Vagina (tissue), 2 donors: Measurements from ENCODE around the gene POU2AF3. TPM values are rescaled to one million over a fixed set of nuclear protein-coding genes. Genes with fewer than 3 reads are reported as not detected.
"Not testable (repeated sequence)": the region's sequence is repeated elsewhere in the genome, so short reads cannot be mapped to it uniquely, and the experiment has no call there.

Experiments
- DNase-seq, 2 donors: peaks; one replicate each; pipeline ENCODE4 v3.0.0-alpha.2; 2017; ENCODE audit errors: extremely low spot score in 2 of 2
- H3K27ac ChIP-seq: fragments of 200-600 bp; sonication (generic); one replicate; pipeline ENCODE4 v1.5.1; 2019
- H3K27me3 ChIP-seq: fragments of 200-600 bp; sonication (generic); one replicate; pipeline ENCODE4 v1.5.1; 2019
- H3K36me3 ChIP-seq, 2 donors: fragments of 200-600 bp; sonication (generic); one replicate each; pipeline ENCODE4 v1.5.1; 2017 to 2019
- H3K4me1 ChIP-seq: fragments of 200-600 bp; sonication (generic); one replicate; pipeline ENCODE4 v1.5.1; 2019
- H3K4me3 ChIP-seq, 2 donors: fragments of 200-600 bp; sonication (generic); 1 replicate in 1 of 2; 2 replicates in 1 of 2; pipeline ENCODE4 v1.5.1; 2016 to 2019
- H3K9me3 ChIP-seq: fragments of 200-600 bp; sonication (generic); one replicate; pipeline ENCODE4 v1.5.1; 2019
- POLR2A ChIP-seq, 2 donors: fragments of 450-650 bp; IDR thresholded peaks; one replicate each; pipeline ENCODE4 v1.6.1; 2017; ENCODE audit warnings: antibody characterized with exemption in 2 of 2, mild to moderate bottlenecking in 2 of 2, moderate library complexity in 2 of 2
- POLR2AphosphoS5 ChIP-seq, 2 donors: sonication (generic); formaldehyde crosslinking; IDR thresholded peaks; one replicate each; pipeline ENCODE4 v1.9.0; 2017; ENCODE audit warnings: antibody characterized with exemption in 2 of 2, mild to moderate bottlenecking in 2 of 2, low read depth in 1 of 2; ENCODE audit not compliant: insufficient read depth in 1 of 2
- intact Hi-C: fragments of 100-400 bp; cut with DNase I; formaldehyde crosslinking; loops from one replicate; pipeline ENCODE4 v1.15.1; 2023
- total RNA-seq: library from RNA; depleted of rRNA; stranded (reverse); fragments of >200 nt; gene quantifications from one replicate; pipeline ENCODE4 v1.2.3, GENCODE V29; 2016
- TF ChIP-seq, protein P1 (sequence below), 3 experiments: fragments of 450-650 bp in 2 of 3; fragments of 200-600 bp in 1 of 3; sonication (generic) in 1 of 3; IDR thresholded peaks; one replicate each; pipeline ENCODE4 v1.5.1; 2017 to 2019; ENCODE audit warnings: antibody characterized with exemption in 3 of 3, mild to moderate bottlenecking in 2 of 3, moderate library complexity in 2 of 3

Gene POU2AF3
- total RNA-seq, 1 donor from 2014 or later, result 3.2 TPM

DNA sequence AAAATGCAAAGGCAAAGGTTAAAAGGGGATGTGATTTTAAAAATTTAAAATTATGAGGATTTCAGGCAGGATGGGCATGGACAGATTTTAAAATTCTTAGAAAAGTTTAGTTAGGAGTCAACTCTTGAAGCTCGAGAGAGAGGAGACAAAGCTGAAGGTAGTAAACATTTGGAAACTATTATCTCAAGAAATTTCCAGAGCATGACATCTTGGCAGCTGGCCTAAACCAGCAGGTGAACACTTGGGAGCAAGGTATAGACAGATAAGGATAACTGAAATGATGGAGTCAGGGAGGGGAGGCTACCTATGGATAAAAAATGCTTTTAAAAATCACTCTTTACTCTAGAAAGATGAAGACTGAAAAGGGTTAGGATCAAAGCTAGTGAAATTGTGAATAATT lies 13.7 kb downstream of the POU2AF3 start:
- no peaks in the 10 kb centered on the region for H3K4me1 ChIP-seq

GRCh38 chr11:111319296-111319695 lies 20.9 kb downstream of the POU2AF3 start:
- TF ChIP-seq POLR2AphosphoS5 (IDR thresholded peaks at IDR 0.05; ENCODE audit: insufficient read depth in 1 of 2, low read depth in 1 of 2) (no peak), POLR2A (IDR thresholded peaks at IDR 0.05) (no peak)
- TF ChIP-seq, protein P1, sequence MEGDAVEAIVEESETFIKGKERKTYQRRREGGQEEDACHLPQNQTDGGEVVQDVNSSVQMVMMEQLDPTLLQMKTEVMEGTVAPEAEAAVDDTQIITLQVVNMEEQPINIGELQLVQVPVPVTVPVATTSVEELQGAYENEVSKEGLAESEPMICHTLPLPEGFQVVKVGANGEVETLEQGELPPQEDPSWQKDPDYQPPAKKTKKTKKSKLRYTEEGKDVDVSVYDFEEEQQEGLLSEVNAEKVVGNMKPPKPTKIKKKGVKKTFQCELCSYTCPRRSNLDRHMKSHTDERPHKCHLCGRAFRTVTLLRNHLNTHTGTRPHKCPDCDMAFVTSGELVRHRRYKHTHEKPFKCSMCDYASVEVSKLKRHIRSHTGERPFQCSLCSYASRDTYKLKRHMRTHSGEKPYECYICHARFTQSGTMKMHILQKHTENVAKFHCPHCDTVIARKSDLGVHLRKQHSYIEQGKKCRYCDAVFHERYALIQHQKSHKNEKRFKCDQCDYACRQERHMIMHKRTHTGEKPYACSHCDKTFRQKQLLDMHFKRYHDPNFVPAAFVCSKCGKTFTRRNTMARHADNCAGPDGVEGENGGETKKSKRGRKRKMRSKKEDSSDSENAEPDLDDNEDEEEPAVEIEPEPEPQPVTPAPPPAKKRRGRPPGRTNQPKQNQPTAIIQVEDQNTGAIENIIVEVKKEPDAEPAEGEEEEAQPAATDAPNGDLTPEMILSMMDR (IDR thresholded peaks at IDR 0.05), result no peak
- no peak for DNase-seq

More for the DNA sequence above, 13.7 kb downstream of the POU2AF3 start:
- no peak for DNase-seq
- no peak overlapping the region for H3K4me3 ChIP-seq
- no peak for TF ChIP-seq POLR2A (IDR thresholded peaks at IDR 0.05)
- TF ChIP-seq POLR2AphosphoS5 (IDR thresholded peaks at IDR 0.05; ENCODE audit: insufficient read depth in 1 of 2, low read depth in 1 of 2), result no peak
- TF ChIP-seq, protein P1 (IDR thresholded peaks at IDR 0.05), result no peak
- intact Hi-C loops, result no loop called here
- H3K36me3 ChIP-seq, result no peaks in the 10 kb centered on the region
- no peak overlapping the region for H3K27ac ChIP-seq
- no peaks in the 10 kb centered on the region for H3K27me3 ChIP-seq
- no peaks in the 10 kb centered on the region for H3K9me3 ChIP-seq

DNA sequence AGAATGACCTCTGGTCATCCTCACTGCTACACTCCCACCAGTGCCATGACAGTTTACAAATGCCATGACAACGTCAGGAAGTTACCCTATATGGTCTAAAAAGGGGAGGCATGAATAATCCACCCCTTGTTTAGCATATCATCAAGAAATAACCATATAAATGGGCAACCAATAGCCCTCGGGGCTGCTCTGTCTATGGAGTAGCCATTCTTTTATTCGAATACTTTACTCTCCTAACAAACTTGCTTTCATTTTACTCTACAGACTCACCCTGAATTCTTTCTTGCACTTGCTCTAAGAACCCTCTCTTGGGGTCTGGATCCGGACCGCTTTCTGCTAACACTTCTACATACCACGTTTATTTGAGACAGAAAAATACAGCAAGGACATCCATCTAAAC lies 21.9 kb downstream of the POU2AF3 start:
- H3K9me3 ChIP-seq, H3K36me3 ChIP-seq, intact Hi-C loops, DNase-seq, H3K27ac ChIP-seq, H3K27me3 ChIP-seq, H3K4me3 ChIP-seq, H3K4me1 ChIP-seq: not testable (repeated sequence)

More at GRCh38 chr11:111319296-111319695, 20.9 kb downstream of the POU2AF3 start:
- Histone ChIP-seq H3K27ac (no peak overlapping the region), H3K36me3 (no peaks in the 10 kb centered on the region), H3K27me3 (no peaks in the 10 kb centered on the region), H3K9me3 (no peaks in the 10 kb centered on the region), H3K4me3 (no peak overlapping the region), H3K4me1 (no peaks in the 10 kb centered on the region)
- intact Hi-C loops, result no loop called here

DNA sequence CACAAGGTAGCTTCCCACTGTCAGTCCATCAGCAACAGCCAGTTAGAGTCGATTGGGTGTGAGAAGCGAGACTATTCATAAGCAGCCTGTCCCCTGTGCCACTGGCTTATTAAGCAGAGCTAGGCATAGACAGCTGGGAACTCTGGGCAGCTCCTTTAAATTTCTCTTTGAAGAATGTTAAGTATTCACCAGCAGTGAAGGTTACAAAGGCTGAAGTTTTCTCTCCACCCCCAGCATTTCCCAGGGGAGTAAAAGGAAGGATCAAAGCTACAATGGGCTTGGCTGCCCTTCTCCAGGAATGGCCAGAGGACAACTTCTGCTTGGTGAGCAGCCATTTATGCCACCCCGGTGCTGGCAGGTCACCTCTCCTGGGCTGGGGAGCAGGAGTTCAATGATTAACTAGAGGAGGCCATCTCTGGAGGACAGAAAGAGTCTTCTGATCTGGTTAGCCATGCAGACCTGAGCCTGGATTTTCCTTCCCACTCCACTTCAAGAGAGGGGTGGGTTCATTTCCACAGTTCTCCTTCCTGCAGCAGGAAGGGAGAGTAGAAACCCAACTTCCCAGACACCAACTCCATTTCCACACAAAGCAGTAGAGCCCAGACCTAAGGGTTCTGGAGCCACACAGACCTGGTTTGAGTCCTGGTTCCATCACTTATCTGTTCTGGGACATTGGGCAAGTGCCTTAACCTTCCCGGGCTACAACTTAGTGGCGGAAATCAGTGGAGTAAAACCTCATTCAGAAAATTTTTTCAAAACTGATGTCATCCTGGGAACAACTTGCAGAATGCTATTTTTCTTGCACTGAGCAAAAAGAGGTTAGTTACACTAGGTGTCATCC lies 22.6 kb downstream of the POU2AF3 start:
- Histone ChIP-seq H3K27ac (no peak overlapping the region), H3K4me1 (no peaks in the 10 kb centered on the region), H3K9me3 (no peaks in the 10 kb centered on the region), H3K36me3 (no peaks in the 10 kb centered on the region), H3K4me3 (no peak overlapping the region), H3K27me3 (no peaks in the 10 kb centered on the region)
- intact Hi-C loops, result no loop called here
- DNase-seq, result no peak
- TF ChIP-seq POLR2A (IDR thresholded peaks at IDR 0.05) (no peak), POLR2AphosphoS5 (IDR thresholded peaks at IDR 0.05; ENCODE audit: insufficient read depth in 1 of 2, low read depth in 1 of 2) (no peak)
- TF ChIP-seq, protein P1 (IDR thresholded peaks at IDR 0.05), result no peak

GRCh38 chr11:111322534-111322933 lies 24.2 kb downstream of the POU2AF3 start:
- no peaks in the 10 kb centered on the region for H3K4me1 ChIP-seq
- intact Hi-C loops, result no loop called here
- no peaks in the 10 kb centered on the region for H3K9me3 ChIP-seq
- no peak overlapping the region for H3K4me3 ChIP-seq
- TF ChIP-seq POLR2AphosphoS5 (IDR thresholded peaks at IDR 0.05; ENCODE audit: insufficient read depth in 1 of 2, low read depth in 1 of 2) (no peak), POLR2A (IDR thresholded peaks at IDR 0.05) (no peak)
- TF ChIP-seq, protein P1 (IDR thresholded peaks at IDR 0.05), result no peak
- no peaks in the 10 kb centered on the region for H3K27me3 ChIP-seq
- H3K36me3 ChIP-seq, result no peaks in the 10 kb centered on the region
- H3K27ac ChIP-seq, result no peak overlapping the region
- DNase-seq, result no peak
